GM12878 (cell line): ENCODE data around the gene AP4B1. TPM values are rescaled to one million over a fixed set of nuclear protein-coding genes. Genes with fewer than 3 reads are reported as not detected.

Experiments
- BMI1 ChIP-seq: fragments of 450-650 bp; IDR thresholded peaks from 2 replicates; pipeline ENCODE4 v1.6.1; 2016; ENCODE audit warnings: mild to moderate bottlenecking, moderate library complexity, borderline replicate concordance
- CBX3 ChIP-seq: fragments of 200-600 bp; sonication (generic); IDR thresholded peaks from 2 replicates; pipeline ENCODE4 v1.6.1; 2016; ENCODE audit warnings: low read depth, borderline replicate concordance
- EP300 ChIP-seq, 2 experiments: fragments of 150-350 bp in 1 of 2; IDR thresholded peaks; 2 replicates each; pipeline ENCODE4 v1.6.1; 2011 to 2012; ENCODE audit warnings: low read depth in 2 of 2, low read length in 2 of 2, borderline replicate concordance in 1 of 2, improper control_type of control experiment in 1 of 2, inconsistent platforms in 1 of 2; ENCODE audit not compliant: control insufficient read depth in 1 of 2
- MYB ChIP-seq: fragments of 150-350 bp; IDR thresholded peaks from 2 replicates; pipeline ENCODE4 v1.6.1; 2014; ENCODE audit warnings: mild to moderate bottlenecking, low read depth, low read length, borderline replicate concordance
- NFYB ChIP-seq: IDR thresholded peaks from 2 replicates; pipeline ENCODE4 v1.6.1; 2011; ENCODE audit warnings: low read depth, mild to moderate bottlenecking, low read length, improper control_type of control experiment, moderate library complexity; ENCODE audit not compliant: insufficient read depth
- PRDM15 ChIP-seq: fragments of 450-650 bp; formaldehyde crosslinking; IDR thresholded peaks from 2 replicates; pipeline ENCODE4 v1.4.0; 2020; ENCODE audit warnings: mild to moderate bottlenecking, moderate library complexity
- SIN3A ChIP-seq: IDR thresholded peaks from 2 replicates; pipeline ENCODE4 v1.6.1; 2012; ENCODE audit warnings: low read depth, low read length, improper control_type of control experiment
- polyA plus RNA-seq, 11 experiments: library from polyadenylated mRNA; depleted of rRNA in 4 of 11; unstranded in 6 of 11; stranded (reverse) in 5 of 11; fragments of >200 nt; fragmentation: Nextera tagmentation in 4 of 11; fragmentation: Illumina TruSeq in 1 of 11; extraction: Ambion mirVana in 4 of 11; extraction: Trizol in 1 of 11; gene quantifications; 1 replicate in 1 of 11; 2 replicates in 10 of 11; pipeline versions ENCODE4 v1.2.1 to v1.2.3, GENCODE V29; 2011 to 2016; ENCODE audit warnings: inconsistent platforms in 2 of 11, missing spikeins in 2 of 11, low read depth in 1 of 11
- total RNA-seq, 4 experiments: library from RNA; depleted of rRNA in 3 of 4; stranded (reverse); fragments of >200 nt in 3 of 4; fragmentation: Illumina TruSeq in 1 of 4; extraction: Trizol in 1 of 4; gene quantifications; 2 replicates each; pipeline versions ENCODE4 v1.2.1 to v1.2.3, GENCODE V29; 2013 to 2021

The AP4B1 gene
- total and polyA plus RNA-seq, 10 of the 15 experiments (the other 5 are each of a cell fraction or from before 2014, with no cell fraction given), result 27.2 to 61.0 (median 33.0) TPM

DNA sequence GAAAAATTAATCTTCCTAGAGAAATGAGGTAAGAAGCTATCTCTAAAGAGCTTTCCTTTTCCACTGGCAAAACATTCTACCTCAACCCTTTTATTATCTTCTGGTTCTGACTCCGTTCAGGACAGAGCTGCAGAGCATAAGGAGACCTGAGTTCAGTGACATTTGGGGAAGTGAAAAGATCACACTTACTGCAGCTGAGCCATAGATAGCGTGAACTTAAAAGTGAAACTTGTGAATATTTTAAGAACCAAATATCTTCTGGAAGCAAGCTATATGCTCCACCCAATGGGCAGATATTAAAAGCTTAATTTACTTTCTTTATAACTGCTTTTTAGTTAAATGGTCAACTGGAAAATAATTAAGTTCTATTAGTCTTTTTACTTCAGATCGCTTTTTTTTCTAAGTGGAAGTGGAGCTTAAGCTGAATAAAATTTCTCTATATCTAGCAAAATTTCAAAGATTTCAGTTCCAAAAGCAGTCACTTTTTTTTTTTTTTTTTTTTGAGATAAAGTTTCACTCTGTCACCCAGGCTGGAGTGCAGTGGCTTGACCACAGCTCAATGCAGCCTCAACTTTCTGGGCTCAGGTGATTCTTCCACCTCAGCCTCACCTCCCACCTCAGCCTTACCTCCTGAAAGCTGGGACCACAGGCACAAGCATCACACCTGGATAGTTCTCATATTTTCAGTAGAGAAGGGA, 45.0 kb downstream of the AP4B1 start (continued):
- TF ChIP-seq MYB (no peak), EP300 (IDR thresholded peaks at IDR 0.05; ENCODE audit: borderline replicate concordance in 1 of 2, control insufficient read depth in 1 of 2, low read depth in 2 of 2, low read length in 2 of 2) (peak; percentile 30 to 91; a peak in 3 of 4 replicates), SIN3A (no peak), NFYB (no peak), BMI1 (no peak), CBX3 (no peak), PRDM15 (CRISPR knock-in tag) (no peak)
